ENCODE results near the gene ALKBH1. TPM values are rescaled to one million over a fixed set of nuclear protein-coding genes. Genes with fewer than 3 reads are reported as not detected.

The ALKBH1 gene
- total and polyA plus RNA-seq, 9 of the 15 experiments (the other 6 are each of a cell fraction or from before 2014, with no cell fraction given): 5.3 to 19.4 (median 10.7) TPM

DNA sequence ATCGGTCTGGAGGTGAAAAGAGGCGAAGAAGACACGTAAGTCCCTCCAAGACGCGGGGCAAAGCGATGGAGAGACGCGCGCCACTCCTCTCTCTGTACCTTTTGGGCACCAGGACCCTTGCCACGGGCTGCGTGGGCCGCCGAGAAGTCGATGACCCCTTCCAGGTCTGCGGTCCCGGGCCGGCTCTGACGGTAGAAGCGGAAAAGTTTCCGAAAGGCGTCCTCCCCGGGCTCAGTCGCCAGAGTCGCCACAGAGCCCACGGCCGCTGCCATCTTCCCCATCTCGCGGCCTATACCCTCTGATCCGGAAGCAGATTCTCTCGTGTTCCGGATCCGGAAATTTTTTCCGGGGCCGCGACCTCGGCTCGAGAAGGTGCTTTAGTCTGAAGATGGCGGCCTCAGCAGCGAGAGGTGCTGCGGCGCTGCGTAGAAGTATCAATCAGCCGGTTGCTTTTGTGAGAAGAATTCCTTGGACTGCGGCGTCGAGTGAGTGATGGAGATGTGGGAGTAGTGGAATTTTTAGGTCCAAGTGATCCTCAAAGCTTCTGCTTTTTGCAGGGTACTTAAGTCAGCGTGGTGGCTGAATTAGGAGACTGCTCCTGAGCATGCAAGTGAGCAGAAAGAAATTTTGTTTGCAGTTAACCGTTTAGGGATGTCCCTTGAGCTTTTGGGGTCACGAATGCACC lies at the start of gene ALKBH1, which contains the start of gene SLIRP (continued):
- TF ChIP-seq CXXC5 (CRISPR knock-in tag; IDR thresholded peaks at IDR 0.05) (peak; percentile 63), CEBPB (tag; IDR thresholded peaks at IDR 0.05) (no peak), ELF1 (tag; IDR thresholded peaks at IDR 0.05) (peak; percentile 79), PML (IDR thresholded peaks at IDR 0.05; ENCODE audit: low read length) (peak; percentile 79), SIN3B (IDR thresholded peaks at IDR 0.05; ENCODE audit: low read depth) (peak; percentile 93), PHF20 (IDR thresholded peaks at IDR 0.05; ENCODE audit: partially characterized antibody) (peak; percentile 86), CHD2 (IDR thresholded peaks at IDR 0.05; ENCODE audit: low read depth, low read length) (0 out of 2 replicates have a peak, but pooled peaks have one; percentile 14)
- TF ChIP-seq, protein P1, sequence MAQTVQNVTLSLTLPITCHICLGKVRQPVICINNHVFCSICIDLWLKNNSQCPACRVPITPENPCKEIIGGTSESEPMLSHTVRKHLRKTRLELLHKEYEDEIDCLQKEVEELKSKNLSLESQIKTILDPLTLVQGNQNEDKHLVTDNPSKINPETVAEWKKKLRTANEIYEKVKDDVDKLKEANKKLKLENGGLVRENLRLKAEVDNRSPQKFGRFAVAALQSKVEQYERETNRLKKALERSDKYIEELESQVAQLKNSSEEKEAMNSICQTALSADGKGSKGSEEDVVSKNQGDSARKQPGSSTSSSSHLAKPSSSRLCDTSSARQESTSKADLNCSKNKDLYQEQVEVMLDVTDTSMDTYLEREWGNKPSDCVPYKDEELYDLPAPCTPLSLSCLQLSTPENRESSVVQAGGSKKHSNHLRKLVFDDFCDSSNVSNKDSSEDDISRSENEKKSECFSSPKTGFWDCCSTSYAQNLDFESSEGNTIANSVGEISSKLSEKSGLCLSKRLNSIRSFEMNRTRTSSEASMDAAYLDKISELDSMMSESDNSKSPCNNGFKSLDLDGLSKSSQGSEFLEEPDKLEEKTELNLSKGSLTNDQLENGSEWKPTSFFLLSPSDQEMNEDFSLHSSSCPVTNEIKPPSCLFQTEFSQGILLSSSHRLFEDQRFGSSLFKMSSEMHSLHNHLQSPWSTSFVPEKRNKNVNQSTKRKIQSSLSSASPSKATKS (CRISPR knock-in tag; IDR thresholded peaks at IDR 0.05): no peak
- TF ChIP-seq, protein P2, sequence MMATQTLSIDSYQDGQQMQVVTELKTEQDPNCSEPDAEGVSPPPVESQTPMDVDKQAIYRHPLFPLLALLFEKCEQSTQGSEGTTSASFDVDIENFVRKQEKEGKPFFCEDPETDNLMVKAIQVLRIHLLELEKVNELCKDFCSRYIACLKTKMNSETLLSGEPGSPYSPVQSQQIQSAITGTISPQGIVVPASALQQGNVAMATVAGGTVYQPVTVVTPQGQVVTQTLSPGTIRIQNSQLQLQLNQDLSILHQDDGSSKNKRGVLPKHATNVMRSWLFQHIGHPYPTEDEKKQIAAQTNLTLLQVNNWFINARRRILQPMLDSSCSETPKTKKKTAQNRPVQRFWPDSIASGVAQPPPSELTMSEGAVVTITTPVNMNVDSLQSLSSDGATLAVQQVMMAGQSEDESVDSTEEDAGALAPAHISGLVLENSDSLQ (IDR thresholded peaks at IDR 0.05): peak; percentile 51; the same call in 1 of the 2 replicates

Data from K562 (cell line).